Omental fat pad (tissue), 4 donors: ENCODE data around the gene RNF44. TPM values are rescaled to one million over a fixed set of nuclear protein-coding genes. Genes with fewer than 3 reads are reported as not detected.

ENCODE experiments used
- ATAC-seq: fragments of 150-250 bp; one replicate; pipeline ENCODE4 v1.9.1; 2016; ENCODE audit warnings: mild to moderate bottlenecking, moderate library complexity; ENCODE audit not compliant: low FRiP score
- DNase-seq: peaks from one replicate; pipeline ENCODE4 v3.0.0-alpha.2; 2019; ENCODE audit warnings: low spot score
- CTCF ChIP-seq, 3 donors: fragments of 450-650 bp; IDR thresholded peaks; one replicate each; pipeline ENCODE4 v1.5.1; 2016 to 2017; ENCODE audit warnings: antibody characterized with exemption in 3 of 3, mild to moderate bottlenecking in 3 of 3, moderate library complexity in 2 of 3
- small RNA-seq: library from RNA; depleted of rRNA; stranded (forward); fragments of <200 nt; gene quantifications from one replicate; pipeline ENCODE3, GENCODE V24; 2016
- total RNA-seq, 4 donors: library from RNA; depleted of rRNA; stranded (reverse); fragments of >200 nt; gene quantifications; one replicate each; pipeline ENCODE4 v1.1.0, GENCODE V29; 2016

The RNF44 gene
- total RNA-seq, 4 donors from 2014 or later = 7.4 to 24.4 (median 10.8) TPM

DNA sequence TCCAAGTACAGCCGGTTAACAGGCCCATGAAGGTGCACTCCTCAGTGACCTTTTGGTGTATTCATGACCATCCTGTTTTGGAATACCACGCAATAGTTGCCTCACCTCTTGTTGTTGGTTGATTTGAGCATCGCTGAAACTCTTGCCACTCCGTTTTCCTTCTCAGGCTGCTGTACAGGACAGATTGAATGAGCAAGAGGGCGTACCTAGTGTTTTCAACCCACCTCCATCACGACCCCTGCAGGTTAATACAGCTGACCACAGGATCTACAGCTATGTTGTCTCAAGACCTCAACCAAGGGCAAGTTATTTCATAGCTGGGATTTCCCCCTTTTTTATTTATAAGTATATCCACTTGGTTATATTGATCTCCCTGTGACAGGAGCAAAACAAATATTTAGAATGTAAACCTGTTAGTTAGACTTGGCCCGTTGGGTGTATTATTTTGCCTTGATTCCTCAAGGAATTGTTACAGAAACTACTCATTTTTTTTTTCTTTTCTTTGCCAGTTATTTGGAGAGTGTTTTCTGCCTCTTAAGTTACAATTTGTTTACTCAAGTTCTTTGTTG lies 50.9 kb downstream of the RNF44 start:
- no peak for ATAC-seq
- TF ChIP-seq CTCF (IDR thresholded peaks at IDR 0.05) = no peak

DNA sequence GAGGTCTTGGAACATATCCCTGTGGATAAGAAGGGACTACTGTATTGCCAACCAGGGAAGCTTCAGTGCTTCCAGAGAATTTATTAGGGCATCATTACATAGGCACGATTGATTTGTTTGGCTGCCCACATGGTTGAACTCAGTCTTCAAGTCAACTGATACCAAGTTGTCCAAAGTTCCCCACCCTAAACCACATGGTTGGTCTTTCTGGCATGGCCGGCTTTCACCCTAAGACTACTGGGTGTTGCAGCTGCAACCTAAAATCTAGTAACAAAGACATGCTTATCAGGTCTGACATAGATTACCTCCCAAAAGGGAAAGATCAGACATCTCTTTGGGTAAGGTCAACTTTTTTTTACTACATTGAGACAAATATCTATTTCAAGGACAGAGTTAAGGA lies 52.0 kb downstream of the RNF44 start:
- no peak for ATAC-seq
- DNase-seq = no peak
- TF ChIP-seq CTCF (IDR thresholded peaks at IDR 0.05) = no peak

More for the DNA sequence above, 50.9 kb downstream of the RNF44 start:
- DNase-seq = no peak

DNA sequence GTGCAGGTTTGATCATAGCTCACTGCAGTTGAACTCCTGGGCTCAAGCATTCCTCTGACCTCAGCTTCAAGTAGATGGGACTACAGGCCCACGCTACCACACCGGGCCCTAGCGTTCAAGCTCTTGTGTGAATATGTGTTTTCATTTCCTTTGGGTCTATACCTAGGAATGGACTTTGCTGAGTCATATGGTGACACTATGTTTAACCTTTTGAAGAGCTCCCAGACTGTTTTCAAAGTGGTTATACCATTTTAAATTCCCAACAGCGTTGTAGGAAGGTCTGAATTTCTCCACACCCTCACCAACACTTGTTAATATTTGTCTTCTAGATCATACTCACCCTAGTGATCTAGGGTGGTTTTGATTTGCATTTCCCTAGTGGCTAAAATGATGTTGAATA lies 55.5 kb downstream of the RNF44 start:
- no peak for DNase-seq
- no peak for TF ChIP-seq CTCF (IDR thresholded peaks at IDR 0.05)
- no peak for ATAC-seq

Small RNA genes lying within 50 kb of the gene (small RNA-seq; reads per million reads assigned to genes)
- gene RF00019 (not detected), gene RN7SL684P (not detected)

Other genes with a start within 250 kb of the RNF44 start
- gene KIAA1191, start 175.6 kb downstream of the RNF44 start, total RNA-seq = 100 to 1,000 TPM in 1 of 4 donors, 10 to 100 TPM in 3; 77.0 to 103 (median 85.6) TPM
- gene ARL10, start 171.9 kb downstream of the RNF44 start, total RNA-seq = 10 to 100 TPM in 1 of 4 donors, 1 to 10 TPM in 3; 4.2 to 12.1 (median 6.7) TPM
- gene NOP16, start 148.8 kb downstream of the RNF44 start, total RNA-seq = 10 to 100 TPM in 3 of 4 donors, 1 to 10 TPM in 1; 6.1 to 84.7 (median 24.3) TPM
- gene HIGD2A, start 148.7 kb downstream of the RNF44 start, total RNA-seq = 100 to 1,000 TPM; 105 to 134 (median 116) TPM
- 100 to 1,000 TPM; 119 to 171 (median 128) TPM for gene CLTB, start 120.9 kb downstream of the RNF44 start, total RNA-seq
- gene FAF2, start 89.0 kb downstream of the RNF44 start, total RNA-seq = 10 to 100 TPM; 27.6 to 31.1 (median 27.8) TPM
- gene CDHR2, start 11.9 kb upstream of the RNF44 start, total RNA-seq = not detected
- 1 to 10 TPM in 2 of 4 donors, under 1 TPM in 2; 0.37 to 1.9 (median 0.90) TPM for gene GPRIN1, start 72.8 kb upstream of the RNF44 start, total RNA-seq
- gene SNCB, start 93.1 kb upstream of the RNF44 start, total RNA-seq = not detected
- not detected for gene EIF4E1B, start 93.3 kb upstream of the RNF44 start, total RNA-seq
- gene TSPAN17, start 110.1 kb upstream of the RNF44 start, total RNA-seq = 10 to 100 TPM in 3 of 4 donors, 1 to 10 TPM in 1; 8.9 to 16.9 (median 15.1) TPM